Tibial nerve (tissue), 4 donors: ENCODE measurements around the gene MAGI1.

Source experiments
- EP300 ChIP-seq, 2 donors: sonication (generic); formaldehyde crosslinking; IDR thresholded peaks; one replicate each; pipeline ENCODE4 v1.6.1; 2017; ENCODE audit warnings: antibody characterized with exemption in 2 of 2, mild to moderate bottlenecking in 1 of 2
- POLR2A ChIP-seq, 2 donors: fragments of 450-650 bp; IDR thresholded peaks; one replicate each; pipeline ENCODE4 v1.6.1; 2017; ENCODE audit warnings: antibody characterized with exemption in 2 of 2, mild to moderate bottlenecking in 2 of 2, moderate library complexity in 2 of 2
- TF ChIP-seq, protein P1 (sequence below), 5 experiments: fragments of 200-600 bp in 3 of 5; fragments of 450-650 bp in 2 of 5; sonication (generic) in 3 of 5; IDR thresholded peaks; one replicate each; pipeline ENCODE4 v1.5.1; 2016 to 2019; ENCODE audit warnings: antibody characterized with exemption in 5 of 5, mild to moderate bottlenecking in 3 of 5, moderate library complexity in 2 of 5

DNA sequence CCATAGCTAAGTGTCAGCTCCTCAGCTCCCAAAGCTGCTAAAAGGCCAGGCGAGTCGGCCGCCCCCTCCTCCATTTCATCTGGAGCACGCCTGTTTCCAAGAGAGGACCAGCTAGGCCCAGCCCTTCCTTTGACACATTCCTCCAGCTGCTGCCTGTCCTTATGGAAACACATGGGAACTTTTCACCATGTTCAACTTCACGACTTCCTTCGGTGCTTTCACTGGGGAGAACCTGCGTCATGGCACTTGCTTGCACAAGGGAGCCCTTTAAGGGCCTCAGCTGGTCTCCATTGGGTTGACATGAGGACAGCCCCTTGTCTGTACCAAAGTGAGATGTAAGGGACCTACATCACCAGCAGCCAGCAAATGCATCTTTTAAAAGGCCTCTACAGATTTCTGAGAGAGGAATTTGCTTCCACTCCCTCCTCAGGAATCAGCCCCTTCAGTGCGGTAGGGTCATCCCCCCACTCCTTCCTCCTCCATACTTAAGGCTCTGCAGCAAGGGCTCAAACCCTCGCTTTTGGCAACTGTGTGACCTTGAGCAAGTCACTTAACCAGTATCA lies 2.1 kb downstream of the MAGI1 start:
- TF ChIP-seq, protein P1, sequence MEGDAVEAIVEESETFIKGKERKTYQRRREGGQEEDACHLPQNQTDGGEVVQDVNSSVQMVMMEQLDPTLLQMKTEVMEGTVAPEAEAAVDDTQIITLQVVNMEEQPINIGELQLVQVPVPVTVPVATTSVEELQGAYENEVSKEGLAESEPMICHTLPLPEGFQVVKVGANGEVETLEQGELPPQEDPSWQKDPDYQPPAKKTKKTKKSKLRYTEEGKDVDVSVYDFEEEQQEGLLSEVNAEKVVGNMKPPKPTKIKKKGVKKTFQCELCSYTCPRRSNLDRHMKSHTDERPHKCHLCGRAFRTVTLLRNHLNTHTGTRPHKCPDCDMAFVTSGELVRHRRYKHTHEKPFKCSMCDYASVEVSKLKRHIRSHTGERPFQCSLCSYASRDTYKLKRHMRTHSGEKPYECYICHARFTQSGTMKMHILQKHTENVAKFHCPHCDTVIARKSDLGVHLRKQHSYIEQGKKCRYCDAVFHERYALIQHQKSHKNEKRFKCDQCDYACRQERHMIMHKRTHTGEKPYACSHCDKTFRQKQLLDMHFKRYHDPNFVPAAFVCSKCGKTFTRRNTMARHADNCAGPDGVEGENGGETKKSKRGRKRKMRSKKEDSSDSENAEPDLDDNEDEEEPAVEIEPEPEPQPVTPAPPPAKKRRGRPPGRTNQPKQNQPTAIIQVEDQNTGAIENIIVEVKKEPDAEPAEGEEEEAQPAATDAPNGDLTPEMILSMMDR (IDR thresholded peaks at IDR 0.05), result no peak
- TF ChIP-seq POLR2A (IDR thresholded peaks at IDR 0.05) (no peak), EP300 (IDR thresholded peaks at IDR 0.05) (no peak)
